H1 (cell line): ENCODE data around the gene PSKH1. TPM values are rescaled to one million over a fixed set of nuclear protein-coding genes. Genes with fewer than 3 reads are reported as not detected.

Experiments used
- CTCF ChIA-PET: fragments of 300-600 bp; sonication (Branson Sonifier 250); formaldehyde crosslinking; loops from one replicate; lab custom pipeline; 2021; ENCODE audit not compliant: partially characterized antibody; lab: Charles Lee
- POLR2A ChIA-PET: fragments of 300-600 bp; sonication (Branson Sonifier 250); formaldehyde crosslinking; loops from one replicate; lab custom pipeline; 2021; ENCODE audit warnings: inconsistent platforms; ENCODE audit not compliant: partially characterized antibody; lab: Charles Lee
- DNase-seq, 2 experiments: peaks; one replicate each; pipeline versions ENCODE4 v3.0.0 to v3.0.0-alpha.2; 2010 to 2022; ENCODE audit warnings: low spot score in 2 of 2, low read depth in 1 of 2, mixed read lengths in 1 of 2
- FAIRE-seq: peaks from 2 replicates; lab custom pipeline; 2011; peaks lifted over from hg19 to GRCh38; lab: Jason Lieb, UNC
- H2AFZ ChIP-seq: 2 replicates; pipeline ENCODE4 v1.8.1; 2012; ENCODE audit warnings: low read length, inconsistent platforms
- H2AK5ac ChIP-seq: 2 replicates; pipeline ENCODE4 v1.6.1; 2013; ENCODE audit warnings: low read depth, low read length
- H2BK120ac ChIP-seq: replicated peaks from 2 replicates; pipeline ENCODE3; 2013; ENCODE audit warnings: low read depth, low read length, inconsistent platforms
- H2BK12ac ChIP-seq: 2 replicates; pipeline ENCODE4 v1.6.1; 2013; ENCODE audit warnings: low read depth, low read length
- H2BK15ac ChIP-seq: 2 replicates; pipeline ENCODE4 v1.6.1; 2013; ENCODE audit warnings: low read length
- H2BK20ac ChIP-seq: 2 replicates; pipeline ENCODE4 v1.6.1; 2013; ENCODE audit warnings: low read length
- H2BK5ac ChIP-seq: 2 replicates; pipeline ENCODE4 v1.6.1; 2013; ENCODE audit warnings: low read depth, low read length
- H3K14ac ChIP-seq: 2 replicates; pipeline ENCODE4 v1.6.1; 2013; ENCODE audit warnings: inconsistent platforms; ENCODE audit not compliant: insufficient read length
- H3K18ac ChIP-seq: 2 replicates; pipeline ENCODE4 v1.6.1; 2013; ENCODE audit warnings: low read length; ENCODE audit errors: extremely low read depth
- H3K23ac ChIP-seq: 2 replicates; pipeline ENCODE4 v1.6.1; 2013; ENCODE audit warnings: inconsistent platforms; ENCODE audit not compliant: insufficient read length
- H3K23me2 ChIP-seq: 2 replicates; pipeline ENCODE4 v1.6.1; 2013; ENCODE audit warnings: low read depth, low read length
- H3K27ac ChIP-seq: 2 replicates; pipeline ENCODE4 v1.6.1; 2011; ENCODE audit warnings: low read depth, low read length, inconsistent platforms
- H3K27me3 ChIP-seq, 4 experiments: replicated peaks in 1 of 4; 1 replicate in 1 of 4; 2 replicates in 3 of 4; pipeline versions ENCODE4 v1.6.1 to v1.8.1; 2011 to 2013; ENCODE audit warnings: low read length in 3 of 4, mild to moderate bottlenecking in 3 of 4, inconsistent platforms in 2 of 4, mixed read lengths in 2 of 4, moderate library complexity in 1 of 4; ENCODE audit not compliant: control insufficient read depth in 3 of 4, insufficient read depth in 3 of 4; ENCODE audit errors: extremely low read depth in 1 of 4
- H3K36me3 ChIP-seq, 4 experiments: 2 replicates each; pipeline versions ENCODE4 v1.6.1 to v1.8.1; 2011 to 2013; ENCODE audit warnings: mild to moderate bottlenecking in 4 of 4, low read length in 3 of 4, moderate library complexity in 2 of 4, control low read depth in 1 of 4, inconsistent platforms in 1 of 4; ENCODE audit not compliant: insufficient read depth in 4 of 4, control insufficient read depth in 2 of 4
- H3K4ac ChIP-seq: replicated peaks from 2 replicates; pipeline ENCODE3; 2013; ENCODE audit warnings: low read length, low read depth, mixed read lengths, inconsistent platforms; ENCODE audit not compliant: insufficient read length
- H3K4me1 ChIP-seq, 4 experiments: replicated peaks in 1 of 4; 1 replicate in 1 of 4; 2 replicates in 3 of 4; pipeline versions ENCODE4 v1.6.1 to v1.8.1; 2011 to 2013; ENCODE audit warnings: low read length in 3 of 4, inconsistent platforms in 2 of 4, mixed read lengths in 1 of 4; ENCODE audit not compliant: insufficient read depth in 4 of 4, control insufficient read depth in 3 of 4
- H3K4me2 ChIP-seq, 2 experiments: 2 replicates each; pipeline versions ENCODE4 v1.6.1 to v1.8.1; 2011 to 2013; ENCODE audit warnings: low read depth in 2 of 2, low read length in 2 of 2, control low read depth in 1 of 2, inconsistent platforms in 1 of 2, mild to moderate bottlenecking in 1 of 2; ENCODE audit not compliant: insufficient read depth in 1 of 2
- H3K4me3 ChIP-seq, 4 experiments: fragments of 200-600, 300-600 bp in 1 of 4; sonication (generic), shearing (Covaris generic), sonication (Bioruptor Twin) in 1 of 4; 2 replicates each; pipeline versions ENCODE4 v1.5.1 to v1.8.1; 2011 to 2016; ENCODE audit warnings: low read length in 4 of 4, low read depth in 3 of 4, control low read depth in 2 of 4, inconsistent platforms in 2 of 4, mild to moderate bottlenecking in 2 of 4, mixed read lengths in 1 of 4, moderate library complexity in 1 of 4; ENCODE audit not compliant: insufficient read depth in 2 of 4; ENCODE audit errors: extremely low read depth in 1 of 4
- H3K56ac ChIP-seq: replicated peaks from 2 replicates; pipeline ENCODE3; 2013; ENCODE audit warnings: low read depth, mild to moderate bottlenecking, mixed read lengths, low read length, inconsistent platforms; ENCODE audit not compliant: insufficient read length
- H3K79me1 ChIP-seq: 2 replicates; pipeline ENCODE4 v1.6.1; 2013; ENCODE audit warnings: low read depth, low read length, control low read depth
- H3K79me2 ChIP-seq, 2 experiments: 2 replicates each; pipeline versions ENCODE4 v1.6.1 to v1.8.1; 2012 to 2013; ENCODE audit warnings: low read length in 2 of 2, mild to moderate bottlenecking in 2 of 2, inconsistent platforms in 1 of 2; ENCODE audit not compliant: insufficient read depth in 2 of 2, control insufficient read depth in 1 of 2
- H3K9ac ChIP-seq, 4 experiments: replicated peaks in 1 of 4; 1 replicate in 1 of 4; 2 replicates in 3 of 4; pipeline versions ENCODE4 v1.6.1 to v1.8.1; 2011 to 2013; ENCODE audit warnings: low read depth in 3 of 4, low read length in 3 of 4, control low read depth in 2 of 4, mild to moderate bottlenecking in 2 of 4, moderate library complexity in 2 of 4, inconsistent platforms in 1 of 4; ENCODE audit errors: extremely low read depth in 1 of 4
- H3K9me3 ChIP-seq, 2 experiments: 2 replicates each; pipeline versions ENCODE4 v1.6.1 to v1.8.1; 2012 to 2013; ENCODE audit warnings: mild to moderate bottlenecking in 2 of 2, moderate library complexity in 2 of 2, control low read depth in 1 of 2, inconsistent platforms in 1 of 2, low read depth in 1 of 2, low read length in 1 of 2, mixed read lengths in 1 of 2; ENCODE audit not compliant: insufficient read depth in 2 of 2
- H4K20me1 ChIP-seq, 2 experiments: replicated peaks in 1 of 2; 2 replicates each; pipeline versions ENCODE3 to v1.8.1; 2011 to 2013; ENCODE audit warnings: inconsistent platforms in 2 of 2, low read length in 2 of 2, mild to moderate bottlenecking in 1 of 2; ENCODE audit not compliant: insufficient read depth in 2 of 2, control insufficient read depth in 1 of 2
- H4K5ac ChIP-seq: 2 replicates; pipeline ENCODE4 v1.6.1; 2013; ENCODE audit warnings: low read length, low read depth, mixed read lengths, inconsistent platforms; ENCODE audit not compliant: insufficient read length
- H4K8ac ChIP-seq: 2 replicates; pipeline ENCODE4 v1.8.0; 2013; ENCODE audit warnings: mild to moderate bottlenecking, moderate library complexity, low read length, inconsistent platforms; ENCODE audit not compliant: insufficient read depth; ENCODE audit errors: extremely low read depth
- H4K91ac ChIP-seq: replicated peaks from 2 replicates; pipeline ENCODE3; 2013; ENCODE audit warnings: low read length, mixed read lengths, inconsistent platforms; ENCODE audit not compliant: insufficient read length
- CTBP2 ChIP-seq: IDR thresholded peaks from 2 replicates; pipeline ENCODE4 v1.7.0; 2011; ENCODE audit warnings: borderline replicate concordance, mild to moderate bottlenecking, moderate library complexity, mixed read lengths, low read length; ENCODE audit not compliant: insufficient read depth, insufficient read length
- EGR1 ChIP-seq: IDR thresholded peaks from 2 replicates; pipeline ENCODE4 v1.6.1; 2011; ENCODE audit warnings: low read depth, low read length, borderline replicate concordance
- EP300 ChIP-seq, 2 experiments: IDR thresholded peaks; 1 replicate in 1 of 2; 2 replicates in 1 of 2; pipeline ENCODE4 v1.6.1; 2011 to 2012; ENCODE audit warnings: low read depth in 2 of 2, low read length in 2 of 2, mild to moderate bottlenecking in 2 of 2, borderline replicate concordance in 1 of 2, inconsistent platforms in 1 of 2, moderate library complexity in 1 of 2
- FOSL1 ChIP-seq: IDR thresholded peaks from 2 replicates; pipeline ENCODE4 v1.6.1; 2011; ENCODE audit warnings: mild to moderate bottlenecking, low read depth, low read length, moderate library complexity; ENCODE audit not compliant: insufficient read depth
- KDM4A ChIP-seq: IDR thresholded peaks from one replicate; pipeline ENCODE4 v1.7.1; 2012; ENCODE audit warnings: low read depth, mild to moderate bottlenecking, moderate library complexity, low read length, inconsistent platforms; ENCODE audit not compliant: severe bottlenecking
- MAX ChIP-seq: IDR thresholded peaks from 2 replicates; pipeline ENCODE4 v1.6.1; 2012; ENCODE audit warnings: inconsistent platforms
- SIRT6 ChIP-seq: IDR thresholded peaks from one replicate; pipeline ENCODE4 v1.7.1; 2012; ENCODE audit warnings: low read length, inconsistent platforms
- SP1 ChIP-seq: IDR thresholded peaks from 2 replicates; pipeline ENCODE4 v1.6.1; 2011; ENCODE audit warnings: low read depth, low read length
- WGBS, 2 experiments: shearing (Covaris generic) in 1 of 2; methylation state at CpG; one replicate each; pipeline versions ENCODE4 v1.1.6 to v1.1.7; 2013 to 2015; ENCODE audit warnings: low lambda C conversion rate in 2 of 2, mixed read lengths in 2 of 2, inconsistent platforms in 1 of 2, low coverage in 1 of 2, missing lambda C conversion rate in 1 of 2; ENCODE audit not compliant: insufficient replicate concordance in 2 of 2, insufficient coverage in 1 of 2, insufficient read length in 1 of 2; ENCODE audit errors: extremely low coverage in 1 of 2, missing lambda C conversion rate in 1 of 2; 5-methylcytosine and 5-hydroxymethylcytosine counted together
- polyA plus RNA-seq, 7 experiments: library from polyadenylated mRNA; depleted of rRNA in 3 of 7; stranded (reverse) in 5 of 7; unstranded in 2 of 7; fragments of >200 nt in 5 of 7; fragments of 200-250 nt in 2 of 7; gene quantifications; 1 replicate in 5 of 7; 2 replicates in 1 of 7; 4 replicates in 1 of 7; pipeline versions ENCODE4 v1.2.1 to v1.2.3, GENCODE V29; 2011 to 2013; ENCODE audit warnings: missing spikeins in 2 of 7, mixed read lengths in 2 of 7
- total RNA-seq: library from RNA; stranded (reverse); fragmentation: NEBNext Ultra II Directional; extraction: Animal tissue kit (Norgen Biotek cat#: 25700); gene quantifications from 2 replicates; pipeline ENCODE4 v1.2.1, GENCODE V29; 2021

PSKH1 gene
- total and polyA plus RNA-seq, 2 of the 8 experiments (the other 6 are each of a cell fraction or from before 2014, with no cell fraction given): 24.8 to 51.0 TPM

DNA sequence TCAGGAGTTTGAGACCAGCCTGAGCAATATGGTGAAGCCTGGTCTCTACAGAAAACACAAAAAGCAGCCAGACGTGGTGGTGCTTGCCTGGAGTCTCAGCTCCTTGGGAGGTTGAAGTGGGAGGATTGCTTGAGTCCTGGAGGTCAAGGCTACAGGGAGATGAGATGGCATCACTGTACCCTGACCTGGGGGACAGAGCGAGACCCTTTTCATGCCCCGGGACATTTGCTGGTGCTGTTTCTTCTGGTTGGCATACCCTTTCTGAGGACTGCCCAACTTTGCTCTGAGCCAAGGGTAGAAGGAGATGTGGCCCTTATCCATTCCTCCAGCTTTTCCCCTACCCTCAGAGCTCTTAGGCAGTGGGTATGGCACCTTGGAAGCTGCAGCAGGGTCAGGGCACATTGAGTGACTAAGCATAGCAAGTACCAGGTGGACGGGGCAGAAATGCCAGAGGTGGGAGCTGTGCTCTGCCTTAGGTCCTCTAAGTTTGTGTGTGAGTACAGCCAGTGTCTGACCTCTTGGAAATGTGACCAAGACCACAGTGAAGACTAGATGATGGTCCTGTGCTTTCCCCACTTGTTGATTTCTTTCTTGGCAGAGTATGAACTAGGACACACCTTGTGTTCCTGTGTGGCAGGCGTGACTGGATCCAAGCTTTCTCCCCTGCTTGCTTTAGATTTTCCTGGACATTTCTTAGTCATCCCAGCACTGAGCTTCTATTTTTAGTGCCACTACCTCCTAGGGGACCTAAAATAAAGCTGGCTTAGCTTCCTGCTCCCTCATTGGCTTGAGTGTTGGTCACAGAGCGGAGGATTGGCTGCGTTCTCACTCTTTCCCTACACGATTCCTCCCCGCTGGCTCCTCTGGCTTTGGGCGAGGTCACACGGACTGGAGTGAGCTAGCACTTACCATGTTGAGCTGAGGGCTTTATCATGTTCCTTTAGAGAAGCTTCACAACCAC lies 30.2 kb upstream of the PSKH1 start:
- H3K79me1 ChIP-seq: peaks cover 41% of the 10 kb centered on the region
- 88% methylated on average over 11 of the region's 11 CpGs; no CpG with 5 or more reads in 1 of the 2 experiments for WGBS, 2 experiments
- peaks cover 15 to 59% of the 10 kb centered on the region in 2 experiments for H3K79me2 ChIP-seq
- H3K36me3 ChIP-seq: peaks cover 8 to 38% (median 12%) of the 10 kb centered on the region in 4 experiments; a peak in 6 of 8 replicates
- H3K27ac ChIP-seq: no peak overlapping the region
- H3K9ac ChIP-seq: peak overlapping the region in 1 of 4 experiments; percentile 35; a peak in 1 of 7 replicates
- no peak for DNase-seq
- no peak overlapping the region for H4K91ac ChIP-seq
- H2BK15ac ChIP-seq: no peak overlapping the region
- TF ChIP-seq KDM4A (no peak), MAX (no peak), FOSL1 (no peak), EGR1 (no peak), EP300 (IDR thresholded peaks at IDR 0.05; ENCODE audit: borderline replicate concordance in 1 of 2, low read depth in 2 of 2, low read length in 2 of 2) (no peak), SP1 (no peak), SIRT6 (no peak), CTBP2 (no peak)
- TF ChIP-seq, all 59 proteins: peak for 0
- Histone ChIP-seq H3K14ac (no peak overlapping the region), H3K4ac (no peak overlapping the region), H3K4me1 (peaks cover 0 to 10% (median 4%) of the 10 kb centered on the region in 4 experiments; a peak in 5 of 7 replicates), H3K27me3 (no peaks in the 10 kb centered on the region), H2BK120ac (no peak overlapping the region), H3K23me2 (no peaks in the 10 kb centered on the region), H2BK20ac (no peak overlapping the region), H3K23ac (no peak overlapping the region), H4K20me1 (peaks cover 25 to 44% of the 10 kb centered on the region in 2 experiments), H3K56ac (no peak overlapping the region), H2BK5ac (no peak overlapping the region; the same call in 1 of the 2 replicates), H3K4me3 (no peak overlapping the region), H2BK12ac (peak overlapping the region; percentile 39; the same call in 1 of the 2 replicates), H3K18ac (no peak overlapping the region), H4K5ac (no peak overlapping the region), H3K4me2 (no peak overlapping the region), H2AK5ac (no peak overlapping the region), H4K8ac (no peak overlapping the region), H2AFZ (no peak overlapping the region), H3K9me3 (no peaks in the 10 kb centered on the region)
- ChIA-PET CTCF (interaction anchor here (0.5 to 12.2 kb wide), 17 partner anchors 9 to 384 kb away, joined by 3 to 123 read pairs (median 5); partner anchors contain the start of genes CENPT, NRN1L and NUTF2), POLR2A (interaction anchor here (0.7 to 7.0 kb wide), 7 partner anchors 9 to 72 kb away, joined by 3 to 100 read pairs (median 6); partner anchors contain the start of genes CENPT, EDC4 and NUTF2)
- no peak for FAIRE-seq
